ENCODE measurements around the gene TMEM60.

TMEM60 gene

DNA sequence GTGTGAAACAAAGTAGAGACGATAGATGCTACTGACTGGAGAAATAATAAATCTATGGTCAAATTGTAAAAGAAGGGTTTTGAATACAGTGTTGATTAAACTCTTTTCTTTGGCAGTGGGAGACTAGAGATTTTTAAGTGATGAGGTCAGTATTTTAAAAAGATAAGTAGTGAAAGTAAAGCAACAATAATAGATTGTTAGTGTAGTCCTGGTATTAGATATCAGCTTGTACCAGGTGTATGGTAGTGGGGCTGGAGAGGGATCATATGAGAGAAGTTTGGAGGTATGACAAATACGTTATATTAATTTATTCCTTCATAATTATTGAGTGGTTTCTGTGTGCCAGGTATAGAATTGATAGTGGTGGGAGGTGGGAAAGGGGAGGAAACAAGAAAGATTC is 25.6 kb upstream of the TMEM60 start:
- TF ChIP-seq, protein P1, sequence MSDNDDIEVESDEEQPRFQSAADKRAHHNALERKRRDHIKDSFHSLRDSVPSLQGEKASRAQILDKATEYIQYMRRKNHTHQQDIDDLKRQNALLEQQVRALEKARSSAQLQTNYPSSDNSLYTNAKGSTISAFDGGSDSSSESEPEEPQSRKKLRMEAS (IDR thresholded peaks at IDR 0.05; ENCODE audit: low read depth, low read length): no peak
- TF ChIP-seq, protein P2, sequence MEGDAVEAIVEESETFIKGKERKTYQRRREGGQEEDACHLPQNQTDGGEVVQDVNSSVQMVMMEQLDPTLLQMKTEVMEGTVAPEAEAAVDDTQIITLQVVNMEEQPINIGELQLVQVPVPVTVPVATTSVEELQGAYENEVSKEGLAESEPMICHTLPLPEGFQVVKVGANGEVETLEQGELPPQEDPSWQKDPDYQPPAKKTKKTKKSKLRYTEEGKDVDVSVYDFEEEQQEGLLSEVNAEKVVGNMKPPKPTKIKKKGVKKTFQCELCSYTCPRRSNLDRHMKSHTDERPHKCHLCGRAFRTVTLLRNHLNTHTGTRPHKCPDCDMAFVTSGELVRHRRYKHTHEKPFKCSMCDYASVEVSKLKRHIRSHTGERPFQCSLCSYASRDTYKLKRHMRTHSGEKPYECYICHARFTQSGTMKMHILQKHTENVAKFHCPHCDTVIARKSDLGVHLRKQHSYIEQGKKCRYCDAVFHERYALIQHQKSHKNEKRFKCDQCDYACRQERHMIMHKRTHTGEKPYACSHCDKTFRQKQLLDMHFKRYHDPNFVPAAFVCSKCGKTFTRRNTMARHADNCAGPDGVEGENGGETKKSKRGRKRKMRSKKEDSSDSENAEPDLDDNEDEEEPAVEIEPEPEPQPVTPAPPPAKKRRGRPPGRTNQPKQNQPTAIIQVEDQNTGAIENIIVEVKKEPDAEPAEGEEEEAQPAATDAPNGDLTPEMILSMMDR (IDR thresholded peaks at IDR 0.05; ENCODE audit: low read depth, low read length): no peak
- no peak for TF ChIP-seq POLR2A (IDR thresholded peaks at IDR 0.05; ENCODE audit: extremely low read depth, insufficient read length)
- TF ChIP-seq MYC (IDR thresholded peaks at IDR 0.05; ENCODE audit: low read depth, low read length): no peak
- DNase-seq (ENCODE audit: low read depth): no peak
- H3K4me3 ChIP-seq (ENCODE audit: low read depth, low read length): no peak overlapping the region

DNA sequence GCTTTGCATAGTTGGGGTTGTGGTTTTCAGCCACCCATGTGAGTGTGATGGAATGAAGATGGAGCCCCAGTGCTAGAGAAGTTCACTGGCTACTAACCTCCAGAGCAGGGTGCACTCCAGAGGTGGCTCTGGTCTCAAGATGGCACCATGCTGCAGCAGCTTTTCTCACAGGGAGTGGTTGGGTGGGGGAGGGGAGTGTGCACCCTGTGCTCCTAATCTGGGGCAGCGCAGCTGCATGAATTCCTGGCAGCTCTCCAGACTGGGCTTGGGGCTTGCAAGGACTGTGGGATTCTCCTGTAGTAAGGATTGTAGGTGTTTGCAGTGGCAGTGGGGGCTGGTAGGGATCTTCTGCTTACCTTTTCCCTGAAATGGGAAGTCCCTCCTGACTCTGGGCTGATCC is 24.0 kb upstream of the TMEM60 start:
- H3K4me3 ChIP-seq (ENCODE audit: low read depth, low read length): no peak overlapping the region
- no peak for DNase-seq (ENCODE audit: low read depth)
- TF ChIP-seq, protein P1 (IDR thresholded peaks at IDR 0.05; ENCODE audit: low read depth, low read length): no peak
- TF ChIP-seq, protein P2 (IDR thresholded peaks at IDR 0.05; ENCODE audit: low read depth, low read length): no peak
- TF ChIP-seq MYC (IDR thresholded peaks at IDR 0.05; ENCODE audit: low read depth, low read length): no peak
- no peak for TF ChIP-seq POLR2A (IDR thresholded peaks at IDR 0.05; ENCODE audit: extremely low read depth, insufficient read length)

DNA sequence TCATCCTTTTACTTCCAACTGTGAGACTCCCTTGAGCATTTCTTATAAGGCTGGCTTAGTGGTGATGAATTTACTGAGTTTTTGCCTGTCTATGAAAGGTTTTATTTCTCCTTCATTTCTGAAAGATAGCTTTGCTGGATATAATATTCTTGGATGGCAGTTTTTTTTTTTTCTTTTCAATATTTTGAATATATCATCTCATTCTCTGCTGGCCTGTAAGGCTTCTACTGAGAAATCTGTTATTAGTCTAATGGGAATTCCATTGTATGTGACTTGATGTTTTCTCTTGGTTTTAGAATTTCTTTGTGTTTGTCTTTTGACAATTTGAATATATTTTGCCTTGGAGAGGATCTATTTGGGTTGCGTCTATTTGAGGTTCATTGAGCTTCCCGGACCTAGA is 22.7 kb upstream of the TMEM60 start:
- H3K4me3 ChIP-seq (ENCODE audit: low read depth, low read length): no peak overlapping the region
- no peak for DNase-seq (ENCODE audit: low read depth)
- TF ChIP-seq, protein P2 (IDR thresholded peaks at IDR 0.05; ENCODE audit: low read depth, low read length): no peak
- TF ChIP-seq MYC (IDR thresholded peaks at IDR 0.05; ENCODE audit: low read depth, low read length) (no peak), POLR2A (IDR thresholded peaks at IDR 0.05; ENCODE audit: extremely low read depth, insufficient read length) (no peak)
- TF ChIP-seq, protein P1 (IDR thresholded peaks at IDR 0.05; ENCODE audit: low read depth, low read length): no peak

DNA sequence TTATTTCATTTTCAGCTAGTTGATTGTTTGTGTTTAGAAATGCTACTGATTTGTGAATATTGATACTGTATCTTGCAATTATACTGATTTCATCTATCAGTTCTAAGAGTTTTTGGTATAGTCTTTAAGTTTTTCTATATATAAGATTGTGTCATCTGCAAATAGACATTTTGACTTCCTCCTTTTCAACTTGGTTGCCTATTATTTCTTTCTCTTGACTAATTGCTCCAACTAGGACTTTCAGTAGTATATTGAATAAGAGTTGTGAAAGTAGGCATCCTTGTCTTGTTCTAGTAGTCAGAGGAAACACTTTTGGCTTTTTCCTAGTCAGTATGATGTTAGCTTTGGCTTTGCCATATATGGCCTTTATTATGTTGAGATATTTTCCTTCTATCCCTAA is 20.8 kb upstream of the TMEM60 start:
- DNase-seq (ENCODE audit: low read depth): no peak
- TF ChIP-seq, protein P2 (IDR thresholded peaks at IDR 0.05; ENCODE audit: low read depth, low read length): no peak
- no peak for TF ChIP-seq MYC (IDR thresholded peaks at IDR 0.05; ENCODE audit: low read depth, low read length)
- no peak for TF ChIP-seq POLR2A (IDR thresholded peaks at IDR 0.05; ENCODE audit: extremely low read depth, insufficient read length)
- TF ChIP-seq, protein P1 (IDR thresholded peaks at IDR 0.05; ENCODE audit: low read depth, low read length): no peak
- no peak overlapping the region for H3K4me3 ChIP-seq (ENCODE audit: low read depth, low read length)

DNA sequence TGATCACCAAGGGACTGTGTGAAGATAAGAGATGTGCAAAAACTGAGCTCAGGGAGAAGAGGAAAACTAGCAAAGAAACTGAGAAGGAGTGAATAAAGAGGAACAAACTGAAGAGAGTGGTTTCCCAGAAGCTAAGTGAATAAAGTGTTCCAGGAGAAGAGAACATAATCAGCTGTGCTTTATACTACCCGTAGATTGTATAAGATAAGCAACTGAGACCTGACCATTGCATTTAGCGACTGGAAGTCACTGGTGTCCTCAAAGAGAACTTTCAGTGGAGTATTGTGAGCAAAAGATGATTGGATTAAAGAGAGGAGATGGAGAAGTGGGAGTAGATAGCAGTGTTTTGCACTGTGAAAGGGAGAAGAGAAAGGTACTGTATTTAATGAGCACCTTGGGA is 14.9 kb upstream of the TMEM60 start:
- no peak for TF ChIP-seq MYC (IDR thresholded peaks at IDR 0.05; ENCODE audit: low read depth, low read length)
- TF ChIP-seq, protein P2 (IDR thresholded peaks at IDR 0.05; ENCODE audit: low read depth, low read length): no peak
- no peak for TF ChIP-seq POLR2A (IDR thresholded peaks at IDR 0.05; ENCODE audit: extremely low read depth, insufficient read length)
- no peak for DNase-seq (ENCODE audit: low read depth)
- no peak overlapping the region for H3K4me3 ChIP-seq (ENCODE audit: low read depth, low read length)

DNA sequence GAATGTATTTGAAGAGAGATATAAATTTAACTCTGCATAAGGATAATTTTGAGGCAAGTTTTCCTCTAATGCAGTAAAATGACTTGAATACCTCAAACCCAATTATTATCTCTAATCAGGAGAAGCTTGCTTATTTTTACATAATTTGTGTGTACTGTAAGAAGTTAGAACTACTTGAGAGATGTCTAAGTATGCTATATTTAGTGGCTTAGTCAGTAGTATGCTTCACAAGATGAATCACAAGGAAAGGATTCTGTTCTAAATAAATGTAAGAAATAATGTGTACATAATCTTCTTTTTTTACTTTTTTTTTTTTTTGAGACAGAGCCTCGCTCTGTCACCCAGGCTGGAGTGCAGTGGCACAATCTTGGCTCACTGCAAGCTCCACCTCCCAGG is 14.1 kb upstream of the TMEM60 start:
- TF ChIP-seq, protein P2 (IDR thresholded peaks at IDR 0.05; ENCODE audit: low read depth, low read length): no peak
- no peak for TF ChIP-seq POLR2A (IDR thresholded peaks at IDR 0.05; ENCODE audit: extremely low read depth, insufficient read length)
- no peak for TF ChIP-seq MYC (IDR thresholded peaks at IDR 0.05; ENCODE audit: low read depth, low read length)
- TF ChIP-seq, protein P1 (IDR thresholded peaks at IDR 0.05; ENCODE audit: low read depth, low read length): no peak
- no peak overlapping the region for H3K4me3 ChIP-seq (ENCODE audit: low read depth, low read length)
- no peak for DNase-seq (ENCODE audit: low read depth)
